GM12878 (cell line): ENCODE results near the gene MDN1. TPM values are rescaled to one million over a fixed set of nuclear protein-coding genes. Genes with fewer than 3 reads are reported as not detected.

ENCODE experiments used
- ATAC-seq: fragments of 200-7000 bp; cut with Tn5 transposase; 3 replicates; pipeline ENCODE4 v1.9.1; 2020; ENCODE audit warnings: mild to moderate bottlenecking, moderate library complexity
- BruUV-seq: library from RNA; stranded (reverse); fragments of 400-500 nt; replicated peaks from 2 replicates; lab custom pipeline; 2021; lab: Mats Ljungman, UMichigan
- CTCF ChIA-PET: fragments of 300-600 bp; sonication (Branson Sonifier 250); formaldehyde crosslinking; extraction: SDS; loops from one replicate; lab custom pipeline; 2021; ENCODE audit warnings: inconsistent platforms; lab: Yijun Ruan, JAX
- POLR2A ChIA-PET: fragments of 350-600 bp; formaldehyde crosslinking; extraction: SDS; loops from one replicate; lab custom pipeline; 2021; ENCODE audit warnings: inconsistent platforms; lab: Charles Lee
- RAD21 ChIA-PET: fragments of 300-600 bp; sonication (Branson Sonifier 250); formaldehyde crosslinking; loops from one replicate; lab custom pipeline; 2023; ENCODE audit warnings: antibody characterized with exemption; ENCODE audit not compliant: unreplicated experiment; lab: Charles Lee
- SMC1A ChIA-PET: fragments of 300-600 bp; sonication (Branson Sonifier 250); formaldehyde crosslinking; loops from one replicate; lab custom pipeline; 2023; ENCODE audit not compliant: unreplicated experiment, uncharacterized antibody; lab: Charles Lee
- DNase-seq: peaks from one replicate; pipeline ENCODE4 v3.0.0-alpha.2; 2011; ENCODE audit warnings: low read depth, low spot score
- FAIRE-seq: peaks from 3 replicates; lab custom pipeline; 2011; peaks lifted over from hg19 to GRCh38; lab: Jason Lieb, UNC
- H2AFZ ChIP-seq: 2 replicates; pipeline ENCODE4 v1.6.0; 2011; ENCODE audit warnings: low read depth, low read length, control low read depth; ENCODE audit not compliant: control insufficient read depth
- H3K27ac ChIP-seq: 2 replicates; pipeline ENCODE4 v1.5.1; 2011; ENCODE audit warnings: control low read depth; ENCODE audit not compliant: control insufficient read depth, insufficient read depth
- H3K27me3 ChIP-seq, 2 experiments: replicated peaks in 1 of 2; 2 replicates each; pipeline versions ENCODE4 v1.6.0 to v1.6.1; 2011; ENCODE audit warnings: low read length in 1 of 2; ENCODE audit not compliant: control insufficient read depth in 2 of 2, insufficient read depth in 2 of 2
- H3K36me3 ChIP-seq, 2 experiments: 2 replicates each; pipeline ENCODE4 v1.5.1; 2011; ENCODE audit warnings: low read length in 1 of 2; ENCODE audit not compliant: control insufficient read depth in 2 of 2, insufficient read depth in 2 of 2
- H3K4me1 ChIP-seq: 2 replicates; pipeline ENCODE4 v1.6.1; 2011; ENCODE audit warnings: mild to moderate bottlenecking, low read length, moderate library complexity, mixed read lengths; ENCODE audit not compliant: control insufficient read depth, insufficient read depth
- H3K4me2 ChIP-seq: 2 replicates; pipeline ENCODE4 v1.6.0; 2011; ENCODE audit warnings: control low read depth; ENCODE audit not compliant: control insufficient read depth, insufficient read depth
- H3K4me3 ChIP-seq: fragments of 200-600 bp; sonication (generic); 2 replicates; pipeline ENCODE4 v1.5.1; 2016
- H3K79me2 ChIP-seq: 2 replicates; pipeline ENCODE4 v1.6.0; 2011; ENCODE audit warnings: low read length; ENCODE audit not compliant: control insufficient read depth, insufficient read depth
- H3K9ac ChIP-seq: 2 replicates; pipeline ENCODE4 v1.8.0; 2011; ENCODE audit warnings: low read length, control low read depth, mixed read lengths; ENCODE audit not compliant: control insufficient read depth, insufficient read depth
- H3K9me3 ChIP-seq: replicated peaks from 3 replicates; pipeline ENCODE4 v1.5.1; 2011; ENCODE audit warnings: mild to moderate bottlenecking, low read length; ENCODE audit not compliant: control insufficient read depth, insufficient read depth
- H4K20me1 ChIP-seq: 2 replicates; pipeline ENCODE4 v1.6.0; 2011; ENCODE audit not compliant: control insufficient read depth, insufficient read depth
- CBFB ChIP-seq: IDR thresholded peaks from 2 replicates; pipeline ENCODE4 v1.6.1; 2016; ENCODE audit warnings: antibody characterized with exemption, low read depth
- CREB1 ChIP-seq: IDR thresholded peaks from 2 replicates; pipeline ENCODE4 v1.6.1; 2012; ENCODE audit warnings: low read depth, mild to moderate bottlenecking, inconsistent platforms
- EED ChIP-seq: sonication (generic); IDR thresholded peaks from 2 replicates; pipeline ENCODE4 v1.6.1; 2016; ENCODE audit warnings: antibody characterized with exemption, low read depth
- EZH2 ChIP-seq: IDR thresholded peaks from 2 replicates; pipeline ENCODE4 v1.6.1; 2012; ENCODE audit warnings: low read depth, mild to moderate bottlenecking, control low read depth, inconsistent platforms, low read length, borderline replicate concordance; ENCODE audit not compliant: control insufficient read depth
- FOS ChIP-seq: IDR thresholded peaks from 3 replicates; pipeline ENCODE4 v1.6.1; 2011; ENCODE audit warnings: borderline replicate concordance; ENCODE audit not compliant: insufficient read length; ENCODE audit errors: extremely low read depth
- HDGF ChIP-seq: fragments of 450-650 bp; IDR thresholded peaks from 2 replicates; pipeline ENCODE4 v1.6.1; 2016; ENCODE audit warnings: antibody characterized with exemption
- JUND ChIP-seq: IDR thresholded peaks from 2 replicates; pipeline ENCODE4 v1.6.1; 2012; ENCODE audit warnings: low read depth, mild to moderate bottlenecking, low read length, improper control_type of control experiment, moderate library complexity
- MYC ChIP-seq: IDR thresholded peaks from 2 replicates; pipeline ENCODE4 v1.6.1; 2011; ENCODE audit warnings: mild to moderate bottlenecking, low read length, moderate library complexity, inconsistent platforms; ENCODE audit not compliant: insufficient read depth, insufficient replicate concordance, insufficient read length, severe bottlenecking
- NFIC ChIP-seq: IDR thresholded peaks from 2 replicates; pipeline ENCODE4 v1.6.1; 2012; ENCODE audit warnings: low read depth, mild to moderate bottlenecking, inconsistent platforms, low read length, moderate library complexity
- NR2C1 ChIP-seq: fragments of 450-650 bp; IDR thresholded peaks from 2 replicates; pipeline ENCODE4 v1.6.1; 2017; ENCODE audit warnings: antibody characterized with exemption, mild to moderate bottlenecking, moderate library complexity
- PML ChIP-seq: IDR thresholded peaks from 2 replicates; pipeline ENCODE4 v1.6.1; 2012; ENCODE audit warnings: low read length, inconsistent platforms
- POU2F2 ChIP-seq: IDR thresholded peaks from 3 replicates; pipeline ENCODE4 v1.6.1; 2011; ENCODE audit warnings: low read depth, mild to moderate bottlenecking, low read length, borderline replicate concordance
- RBBP5 ChIP-seq: fragments of 200-600 bp; sonication (generic); conservative IDR thresholded peaks from 2 replicates; pipeline ENCODE4 v1.6.1; 2016
- SUPT20H ChIP-seq: IDR thresholded peaks from 2 replicates; pipeline ENCODE4 v1.6.1; 2011; ENCODE audit warnings: low read depth, mild to moderate bottlenecking, low read length, moderate library complexity, borderline replicate concordance; ENCODE audit not compliant: control insufficient read depth
- TARDBP ChIP-seq: IDR thresholded peaks from 2 replicates; pipeline ENCODE4 v1.6.1; 2016; ENCODE audit warnings: borderline replicate concordance
- TCF7 ChIP-seq: IDR thresholded peaks from 2 replicates; pipeline ENCODE4 v1.6.1; 2014; ENCODE audit warnings: antibody characterized with exemption, borderline replicate concordance
- ZNF24 ChIP-seq: fragments of 450-650 bp; IDR thresholded peaks from 2 replicates; pipeline ENCODE4 v1.6.1; 2017; ENCODE audit warnings: antibody characterized with exemption, mild to moderate bottlenecking
- WGBS: methylation state at CpG from one replicate; pipeline ENCODE4 v1.1.6; 2016; ENCODE audit warnings: low lambda C conversion rate; ENCODE audit not compliant: insufficient replicate concordance, insufficient coverage; ENCODE audit errors: missing lambda C conversion rate; 5-methylcytosine and 5-hydroxymethylcytosine counted together
- in situ Hi-C: fragments of 300-500 bp; cut with MboI; formaldehyde crosslinking; loops from 9 replicates; pipeline ENCODE4 v1.14.3; 2018; ENCODE audit warnings: mixed read lengths
- intact Hi-C: fragments of 100-400 bp; cut with micrococcal nuclease; formaldehyde crosslinking; loops from one replicate; pipeline ENCODE4 v1.14.2; 2022; ENCODE audit not compliant: unreplicated experiment
- polyA plus RNA-seq, 11 experiments: library from polyadenylated mRNA; depleted of rRNA in 4 of 11; unstranded in 6 of 11; stranded (reverse) in 5 of 11; fragments of >200 nt; fragmentation: Nextera tagmentation in 4 of 11; fragmentation: Illumina TruSeq in 1 of 11; extraction: Ambion mirVana in 4 of 11; extraction: Trizol in 1 of 11; gene quantifications; 1 replicate in 1 of 11; 2 replicates in 10 of 11; pipeline versions ENCODE4 v1.2.1 to v1.2.3, GENCODE V29; 2011 to 2016; ENCODE audit warnings: inconsistent platforms in 2 of 11, missing spikeins in 2 of 11, low read depth in 1 of 11
- total RNA-seq, 4 experiments: library from RNA; depleted of rRNA in 3 of 4; stranded (reverse); fragments of >200 nt in 3 of 4; fragmentation: Illumina TruSeq in 1 of 4; extraction: Trizol in 1 of 4; gene quantifications; 2 replicates each; pipeline versions ENCODE4 v1.2.1 to v1.2.3, GENCODE V29; 2013 to 2021
- TF ChIP-seq, protein P1 (sequence below): fragments of 450-650 bp; IDR thresholded peaks from 2 replicates; pipeline ENCODE4 v1.6.1; 2014; ENCODE audit warnings: mild to moderate bottlenecking
- TF ChIP-seq, protein P2 (sequence below): IDR thresholded peaks from 2 replicates; pipeline ENCODE4 v1.6.1; 2012; ENCODE audit warnings: low read depth, low read length, improper control_type of control experiment
- TF ChIP-seq, protein P3 (sequence below): fragments of 450-650 bp; IDR thresholded peaks from 2 replicates; pipeline ENCODE4 v1.6.1; 2018; ENCODE audit warnings: mild to moderate bottlenecking, low read depth, moderate library complexity; ENCODE audit not compliant: partially characterized antibody

The MDN1 gene
- total and polyA plus RNA-seq, 10 of the 15 experiments (the other 5 are each of a cell fraction or from before 2014, with no cell fraction given): 14.3 to 50.1 (median 22.1) TPM

DNA sequence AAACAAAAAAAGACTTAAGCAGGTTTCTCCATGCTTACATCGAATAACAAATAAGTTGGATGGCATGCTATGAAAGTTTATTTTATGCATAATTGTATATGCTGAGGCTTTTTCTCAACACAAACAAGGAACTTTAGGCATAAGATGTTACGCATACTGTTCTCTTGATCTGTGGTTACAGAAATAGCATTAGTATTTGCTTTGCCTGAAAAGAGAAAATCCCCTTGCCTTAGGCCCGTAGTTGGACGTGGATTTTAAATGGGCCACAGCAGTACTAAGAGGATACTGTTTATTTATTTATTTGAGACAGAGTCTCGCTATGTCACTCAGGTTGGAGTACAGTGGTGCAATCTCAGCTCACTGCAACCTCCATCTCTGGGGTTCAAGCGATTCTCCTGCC lies 200.0 kb downstream of the MDN1 start:
- TF ChIP-seq TARDBP: no peak
- no peak for TF ChIP-seq FOS
- no peak for TF ChIP-seq TCF7
- no peak for TF ChIP-seq HDGF
- TF ChIP-seq, protein P1, sequence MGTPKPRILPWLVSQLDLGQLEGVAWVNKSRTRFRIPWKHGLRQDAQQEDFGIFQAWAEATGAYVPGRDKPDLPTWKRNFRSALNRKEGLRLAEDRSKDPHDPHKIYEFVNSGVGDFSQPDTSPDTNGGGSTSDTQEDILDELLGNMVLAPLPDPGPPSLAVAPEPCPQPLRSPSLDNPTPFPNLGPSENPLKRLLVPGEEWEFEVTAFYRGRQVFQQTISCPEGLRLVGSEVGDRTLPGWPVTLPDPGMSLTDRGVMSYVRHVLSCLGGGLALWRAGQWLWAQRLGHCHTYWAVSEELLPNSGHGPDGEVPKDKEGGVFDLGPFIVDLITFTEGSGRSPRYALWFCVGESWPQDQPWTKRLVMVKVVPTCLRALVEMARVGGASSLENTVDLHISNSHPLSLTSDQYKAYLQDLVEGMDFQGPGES: no peak
- TF ChIP-seq PML: no peak
- no peak for TF ChIP-seq CREB1
- no peak for TF ChIP-seq SUPT20H
- TF ChIP-seq, protein P2, sequence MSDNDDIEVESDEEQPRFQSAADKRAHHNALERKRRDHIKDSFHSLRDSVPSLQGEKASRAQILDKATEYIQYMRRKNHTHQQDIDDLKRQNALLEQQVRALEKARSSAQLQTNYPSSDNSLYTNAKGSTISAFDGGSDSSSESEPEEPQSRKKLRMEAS: no peak
- TF ChIP-seq, protein P3, sequence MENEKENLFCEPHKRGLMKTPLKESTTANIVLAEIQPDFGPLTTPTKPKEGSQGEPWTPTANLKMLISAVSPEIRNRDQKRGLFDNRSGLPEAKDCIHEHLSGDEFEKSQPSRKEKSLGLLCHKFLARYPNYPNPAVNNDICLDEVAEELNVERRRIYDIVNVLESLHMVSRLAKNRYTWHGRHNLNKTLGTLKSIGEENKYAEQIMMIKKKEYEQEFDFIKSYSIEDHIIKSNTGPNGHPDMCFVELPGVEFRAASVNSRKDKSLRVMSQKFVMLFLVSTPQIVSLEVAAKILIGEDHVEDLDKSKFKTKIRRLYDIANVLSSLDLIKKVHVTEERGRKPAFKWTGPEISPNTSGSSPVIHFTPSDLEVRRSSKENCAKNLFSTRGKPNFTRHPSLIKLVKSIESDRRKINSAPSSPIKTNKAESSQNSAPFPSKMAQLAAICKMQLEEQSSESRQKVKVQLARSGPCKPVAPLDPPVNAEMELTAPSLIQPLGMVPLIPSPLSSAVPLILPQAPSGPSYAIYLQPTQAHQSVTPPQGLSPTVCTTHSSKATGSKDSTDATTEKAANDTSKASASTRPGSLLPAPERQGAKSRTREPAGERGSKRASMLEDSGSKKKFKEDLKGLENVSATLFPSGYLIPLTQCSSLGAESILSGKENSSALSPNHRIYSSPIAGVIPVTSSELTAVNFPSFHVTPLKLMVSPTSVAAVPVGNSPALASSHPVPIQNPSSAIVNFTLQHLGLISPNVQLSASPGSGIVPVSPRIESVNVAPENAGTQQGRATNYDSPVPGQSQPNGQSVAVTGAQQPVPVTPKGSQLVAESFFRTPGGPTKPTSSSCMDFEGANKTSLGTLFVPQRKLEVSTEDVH: no peak
- TF ChIP-seq NR2C1: no peak
- TF ChIP-seq EED: no peak
- no peak for TF ChIP-seq CBFB
- no peak for TF ChIP-seq RBBP5
- no peak for TF ChIP-seq POU2F2
- TF ChIP-seq EZH2: no peak
- TF ChIP-seq ZNF24: no peak
- no peak for TF ChIP-seq MYC
- TF ChIP-seq JUND: no peak
- no peak for TF ChIP-seq NFIC
- intact Hi-C loops: no loop called here
- H3K4me2 ChIP-seq: no peak overlapping the region
- H3K79me2 ChIP-seq: no peaks in the 10 kb centered on the region
- H3K27me3 ChIP-seq: no peaks in the 10 kb centered on the region
- ChIA-PET CTCF (no interaction called here), RAD21 (no interaction called here), SMC1A (no interaction called here), POLR2A (no interaction called here)
- no peaks in the 10 kb centered on the region for H3K4me1 ChIP-seq
- 83% methylated on average over 6 of the region's 6 CpGs for WGBS
- BruUV-seq: no TSS peak
- in situ Hi-C loops: no loop called here
- no peak overlapping the region for H3K27ac ChIP-seq
- DNase-seq (no peak), FAIRE-seq (no peak), ATAC-seq (no peak)
- no peak overlapping the region for H3K9ac ChIP-seq
- H4K20me1 ChIP-seq: no peaks in the 10 kb centered on the region
- no peaks in the 10 kb centered on the region for H3K36me3 ChIP-seq
- H2AFZ ChIP-seq: no peak overlapping the region
- no peaks in the 10 kb centered on the region for H3K9me3 ChIP-seq
- H3K4me3 ChIP-seq: no peak overlapping the region
